Ishikawa (cell line): ENCODE measurements around the gene VARS1.

ENCODE experiments used
- CREB1 ChIP-seq: IDR thresholded peaks from 2 replicates; pipeline ENCODE4 v1.6.1; 2012; ENCODE audit warnings: low read depth
- EP300 ChIP-seq: IDR thresholded peaks from 2 replicates; pipeline ENCODE4 v1.6.1; 2012; ENCODE audit warnings: borderline replicate concordance
- RAD21 ChIP-seq: IDR thresholded peaks from 2 replicates; pipeline ENCODE4 v1.6.1; 2012; ENCODE audit warnings: low read depth
- TCF12 ChIP-seq: IDR thresholded peaks from 2 replicates; pipeline ENCODE4 v1.6.1; 2012; ENCODE audit warnings: low read depth
- YY1 ChIP-seq: IDR thresholded peaks from 2 replicates; pipeline ENCODE4 v1.6.1; 2012; ENCODE audit warnings: low read depth
- TF ChIP-seq, protein P1 (sequence below): IDR thresholded peaks from 2 replicates; pipeline ENCODE4 v1.6.1; 2012; ENCODE audit warnings: low read depth, mild to moderate bottlenecking

DNA sequence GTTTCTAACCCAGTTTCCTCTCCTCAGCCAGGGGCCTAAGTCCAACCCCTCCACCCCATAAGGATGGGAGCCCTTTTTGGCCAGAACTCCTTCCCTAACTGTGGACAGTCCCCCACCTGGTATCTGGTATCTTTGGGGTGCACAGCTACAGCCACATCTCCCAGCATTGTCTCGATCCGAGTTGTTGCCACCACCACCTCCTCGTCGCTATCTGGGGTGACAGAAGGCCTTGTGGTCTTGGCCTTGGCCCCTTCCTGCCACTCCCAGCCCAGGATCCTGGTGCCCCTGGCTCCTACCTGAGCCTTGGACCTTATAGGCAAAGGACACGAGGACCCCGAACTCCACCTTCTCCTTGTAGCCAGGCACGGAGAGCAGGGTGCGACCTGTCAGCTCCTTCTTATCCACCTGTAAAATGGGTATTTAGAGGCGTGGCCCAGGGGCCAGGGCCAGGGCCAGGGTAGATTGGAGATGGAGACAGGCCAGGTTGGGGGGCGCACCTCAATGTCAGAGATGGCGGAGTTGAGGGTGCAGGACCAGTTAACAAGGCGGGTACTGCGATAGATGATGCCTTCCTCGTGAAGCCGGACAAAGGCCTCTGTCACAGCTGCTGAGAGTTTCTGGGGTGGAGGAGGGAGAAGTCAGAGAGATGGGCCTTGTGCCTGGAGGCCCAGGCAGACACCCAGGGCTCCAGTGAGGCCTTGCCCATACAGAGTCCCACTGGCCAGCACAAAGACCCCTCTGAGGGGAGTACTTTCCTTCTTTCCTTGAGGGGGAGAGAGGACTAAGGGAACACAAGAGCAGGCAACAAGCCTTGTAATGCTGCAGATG, 11.2 kb downstream of the VARS1 start:
- no peak for TF ChIP-seq CREB1
- no peak for TF ChIP-seq TCF12
- TF ChIP-seq EP300: no peak
- TF ChIP-seq, protein P1, sequence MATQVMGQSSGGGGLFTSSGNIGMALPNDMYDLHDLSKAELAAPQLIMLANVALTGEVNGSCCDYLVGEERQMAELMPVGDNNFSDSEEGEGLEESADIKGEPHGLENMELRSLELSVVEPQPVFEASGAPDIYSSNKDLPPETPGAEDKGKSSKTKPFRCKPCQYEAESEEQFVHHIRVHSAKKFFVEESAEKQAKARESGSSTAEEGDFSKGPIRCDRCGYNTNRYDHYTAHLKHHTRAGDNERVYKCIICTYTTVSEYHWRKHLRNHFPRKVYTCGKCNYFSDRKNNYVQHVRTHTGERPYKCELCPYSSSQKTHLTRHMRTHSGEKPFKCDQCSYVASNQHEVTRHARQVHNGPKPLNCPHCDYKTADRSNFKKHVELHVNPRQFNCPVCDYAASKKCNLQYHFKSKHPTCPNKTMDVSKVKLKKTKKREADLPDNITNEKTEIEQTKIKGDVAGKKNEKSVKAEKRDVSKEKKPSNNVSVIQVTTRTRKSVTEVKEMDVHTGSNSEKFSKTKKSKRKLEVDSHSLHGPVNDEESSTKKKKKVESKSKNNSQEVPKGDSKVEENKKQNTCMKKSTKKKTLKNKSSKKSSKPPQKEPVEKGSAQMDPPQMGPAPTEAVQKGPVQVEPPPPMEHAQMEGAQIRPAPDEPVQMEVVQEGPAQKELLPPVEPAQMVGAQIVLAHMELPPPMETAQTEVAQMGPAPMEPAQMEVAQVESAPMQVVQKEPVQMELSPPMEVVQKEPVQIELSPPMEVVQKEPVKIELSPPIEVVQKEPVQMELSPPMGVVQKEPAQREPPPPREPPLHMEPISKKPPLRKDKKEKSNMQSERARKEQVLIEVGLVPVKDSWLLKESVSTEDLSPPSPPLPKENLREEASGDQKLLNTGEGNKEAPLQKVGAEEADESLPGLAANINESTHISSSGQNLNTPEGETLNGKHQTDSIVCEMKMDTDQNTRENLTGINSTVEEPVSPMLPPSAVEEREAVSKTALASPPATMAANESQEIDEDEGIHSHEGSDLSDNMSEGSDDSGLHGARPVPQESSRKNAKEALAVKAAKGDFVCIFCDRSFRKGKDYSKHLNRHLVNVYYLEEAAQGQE: no peak
- no peak for TF ChIP-seq YY1
- no peak for TF ChIP-seq RAD21
